Common myeloid progenitor, CD34-positive (primary cell): ENCODE results near the gene KLC3.
A peak's percentile ranks its signal among the peaks of the same experiment; 100 is the strongest.

Experiments used
- CTCF ChIA-PET: fragments of 350-600 bp; sonication (Branson Sonifier 250); formaldehyde crosslinking; loops from one replicate; lab custom pipeline; 2021; ENCODE audit warnings: antibody characterized with exemption; lab: Charles Lee
- POLR2A ChIA-PET: fragments of 350-600 bp; sonication (Branson Sonifier 250); formaldehyde crosslinking; loops from one replicate; lab custom pipeline; 2021; ENCODE audit warnings: antibody characterized with exemption; lab: Charles Lee
- DNase-seq, 3 donors: peaks; one replicate each; pipeline versions ENCODE4 v3.0.0 to v3.0.0-alpha.2; 2013
- H3K27ac ChIP-seq, 2 experiments: 1 replicate in 1 of 2; 2 replicates in 1 of 2; pipeline ENCODE4 v1.7.0; 2013; ENCODE audit warnings: inconsistent platforms in 2 of 2, low read length in 2 of 2, mild to moderate bottlenecking in 2 of 2, low read depth in 1 of 2, moderate library complexity in 1 of 2; ENCODE audit not compliant: severe bottlenecking in 2 of 2, insufficient read depth in 1 of 2, poor library complexity in 1 of 2
- H3K27me3 ChIP-seq, 5 experiments: replicated peaks in 2 of 5; 1 replicate in 3 of 5; 2 replicates in 2 of 5; pipeline versions ENCODE4 v1.6.1 to v1.7.0; 2013; ENCODE audit warnings: low read length in 4 of 5, mild to moderate bottlenecking in 2 of 5, moderate library complexity in 2 of 5, inconsistent platforms in 1 of 5; ENCODE audit not compliant: insufficient read depth in 5 of 5, control insufficient read depth in 4 of 5
- H3K36me3 ChIP-seq, 4 experiments: 1 replicate in 2 of 4; 2 replicates in 2 of 4; pipeline versions ENCODE4 v1.6.1 to v1.7.0; 2013; ENCODE audit warnings: low read length in 3 of 4, control low read depth in 1 of 4, mild to moderate bottlenecking in 1 of 4; ENCODE audit not compliant: control insufficient read depth in 4 of 4, insufficient read depth in 4 of 4
- H3K4me1 ChIP-seq, 4 experiments: 1 replicate in 3 of 4; 2 replicates in 1 of 4; pipeline versions ENCODE4 v1.6.1 to v1.7.1; 2013; ENCODE audit warnings: low read length in 3 of 4, mild to moderate bottlenecking in 3 of 4, control low read depth in 1 of 4, inconsistent platforms in 1 of 4, moderate library complexity in 1 of 4; ENCODE audit not compliant: control insufficient read depth in 4 of 4, insufficient read depth in 4 of 4; ENCODE audit errors: control extremely low read depth in 1 of 4
- H3K4me3 ChIP-seq, 7 experiments: 1 replicate in 4 of 7; 2 replicates in 3 of 7; pipeline versions ENCODE4 v1.5.1 to v1.7.0; 2013; ENCODE audit warnings: mild to moderate bottlenecking in 7 of 7, low read length in 6 of 7, moderate library complexity in 6 of 7, inconsistent platforms in 2 of 7, low read depth in 2 of 7, control low read depth in 1 of 7; ENCODE audit not compliant: insufficient read depth in 4 of 7, control insufficient read depth in 1 of 7; ENCODE audit errors: extremely low read depth in 1 of 7
- H3K9me3 ChIP-seq, 5 experiments: 1 replicate in 4 of 5; 2 replicates in 1 of 5; pipeline versions ENCODE4 v1.6.1 to v1.7.1; 2013; ENCODE audit warnings: low read length in 4 of 5, mild to moderate bottlenecking in 2 of 5, inconsistent platforms in 1 of 5, low read depth in 1 of 5, moderate library complexity in 1 of 5; ENCODE audit not compliant: control insufficient read depth in 4 of 5, insufficient read depth in 2 of 5; ENCODE audit errors: control extremely low read depth in 1 of 5
- WGBS: methylation state at CpG from one replicate; pipeline ENCODE4 v1.1.5; 2013; ENCODE audit not compliant: insufficient coverage; 5-methylcytosine and 5-hydroxymethylcytosine counted together

KLC3 gene

GRCh38 chr19:45322744-45323281, 17.7 kb upstream of the KLC3 start, which contains the start of gene CKM:
TSS of gene CKM (minus strand) at chr19:45322875. CDS start at chr19:45319713, 3,162 bp downstream.
- ChIA-PET CTCF (no interaction called here), POLR2A (no interaction called here)
- WGBS: 43% methylated on average over 12 of the region's 15 CpGs
- Histone ChIP-seq H3K27me3 (peaks cover 0 to 33% (median 11%) of the 10 kb centered on the region in 5 experiments), H3K36me3 (no peaks in the 10 kb centered on the region), H3K27ac (no peak within 1 kb of the TSS), H3K4me3 (peak within 1 kb of the TSS in 3 of 7 experiments; percentile 12 to 38 (median 19)), H3K9me3 (no peaks in the 10 kb centered on the region), H3K4me1 (peaks cover 0 to 14% (median 11%) of the 10 kb centered on the region in 4 experiments)
- DNase-seq: no peak

GRCh38 chr19:45323671-45324081, 16.9 kb upstream of the KLC3 start:
- DNase-seq: no peak
- H3K4me3 ChIP-seq: peak overlapping the region in 3 of 7 experiments; percentile 12 to 38 (median 19)

GRCh38 chr19:45324349-45324907, 16.1 kb upstream of the KLC3 start:
- H3K4me1 ChIP-seq: peaks cover 0 to 14% (median 11%) of the 10 kb centered on the region in 4 experiments
- no peaks in the 10 kb centered on the region for H3K9me3 ChIP-seq
- POLR2A ChIA-PET: no interaction called here
- H3K27ac ChIP-seq: no peak overlapping the region
- H3K36me3 ChIP-seq: no peaks in the 10 kb centered on the region
- no peak for DNase-seq
- WGBS: 72% methylated on average over 6 of the region's 11 CpGs
- no peak overlapping the region for H3K4me3 ChIP-seq
- peaks cover 0 to 32% (median 11%) of the 10 kb centered on the region in 5 experiments for H3K27me3 ChIP-seq
- CTCF ChIA-PET: no interaction called here

More at GRCh38 chr19:45323671-45324081, 16.9 kb upstream of the KLC3 start:
- no peaks in the 10 kb centered on the region for H3K36me3 ChIP-seq
- 4% methylated on average over 16 of the region's 30 CpGs for WGBS
- H3K4me1 ChIP-seq: peaks cover 0 to 14% (median 11%) of the 10 kb centered on the region in 4 experiments
- H3K27ac ChIP-seq: no peak overlapping the region
- H3K9me3 ChIP-seq: no peaks in the 10 kb centered on the region
- POLR2A ChIA-PET: no interaction called here
- CTCF ChIA-PET: no interaction called here
- peaks cover 0 to 32% (median 11%) of the 10 kb centered on the region in 5 experiments for H3K27me3 ChIP-seq

GRCh38 chr19:45327404-45328143, 13.0 kb upstream of the KLC3 start:
- H3K9me3 ChIP-seq: no peaks in the 10 kb centered on the region

GRCh38 chr19:45331411-45331810, 9.1 kb upstream of the KLC3 start:
- H3K36me3 ChIP-seq: no peaks in the 10 kb centered on the region
- ChIA-PET CTCF (no interaction called here), POLR2A (no interaction called here)
- no peak for DNase-seq
- H3K4me3 ChIP-seq: no peak overlapping the region
- 95% methylated on average over 7 of the region's 7 CpGs for WGBS
- no peaks in the 10 kb centered on the region for H3K9me3 ChIP-seq
- H3K4me1 ChIP-seq: peaks cover 0 to under 1% (median under 1%) of the 10 kb centered on the region in 4 experiments
- H3K27me3 ChIP-seq: no peaks in the 10 kb centered on the region
- no peak overlapping the region for H3K27ac ChIP-seq

More at GRCh38 chr19:45327404-45328143, 13.0 kb upstream of the KLC3 start:
- POLR2A ChIA-PET: no interaction called here
- Histone ChIP-seq H3K36me3 (no peaks in the 10 kb centered on the region), H3K4me3 (no peak overlapping the region), H3K4me1 (peaks cover 0 to 14% (median 11%) of the 10 kb centered on the region in 4 experiments), H3K27ac (no peak overlapping the region), H3K27me3 (peaks cover 0 to 25% (median 11%) of the 10 kb centered on the region in 5 experiments)
- CTCF ChIA-PET: interaction anchor here (2.1 kb wide), 1 partner anchor 11 kb away, joined by 13 read pairs; no protein-coding TSS in a partner anchor
- DNase-seq: no peak
- WGBS: 85% methylated on average over 11 of the region's 13 CpGs

GRCh38 chr19:45333609-45334303, 6.8 kb upstream of the KLC3 start:
- Histone ChIP-seq H3K4me3 (no peak overlapping the region), H3K27ac (no peak overlapping the region), H3K36me3 (no peaks in the 10 kb centered on the region), H3K4me1 (peaks cover 0 to 2% (median 0%) of the 10 kb centered on the region in 4 experiments), H3K27me3 (peaks cover 0 to 2% (median 0%) of the 10 kb centered on the region in 5 experiments), H3K9me3 (no peaks in the 10 kb centered on the region)
- DNase-seq: no peak
- POLR2A ChIA-PET: no interaction called here
- CTCF ChIA-PET: interaction anchor here (0.9 kb wide), 1 partner anchor 22 kb away, joined by 4 read pairs; no protein-coding TSS in a partner anchor
- 84% methylated on average over 7 of the region's 10 CpGs for WGBS
